Stimulated activated naive CD8-positive, alpha-beta T cell treated with anti-CD3 and anti-CD28 coated beads, Interleukin-15, Interleukin-2, amounts not matched to agents 100 U/mL and 50 U/mL, for 24 hours (primary cell): ENCODE results near the gene ST6GALNAC2.
"Not testable (repeated sequence)": the region's sequence is repeated elsewhere in the genome, so short reads cannot be mapped to it uniquely, and the experiment has no call there.

ENCODE experiments used
- ATAC-seq: fragments of 150-1000 bp; cut with Tn5 transposase; one replicate; pipeline ENCODE4 v1.10.0; 2021
- DNase-seq: peaks from one replicate; pipeline ENCODE4 v3.0.0; 2021

Gene ST6GALNAC2

DNA sequence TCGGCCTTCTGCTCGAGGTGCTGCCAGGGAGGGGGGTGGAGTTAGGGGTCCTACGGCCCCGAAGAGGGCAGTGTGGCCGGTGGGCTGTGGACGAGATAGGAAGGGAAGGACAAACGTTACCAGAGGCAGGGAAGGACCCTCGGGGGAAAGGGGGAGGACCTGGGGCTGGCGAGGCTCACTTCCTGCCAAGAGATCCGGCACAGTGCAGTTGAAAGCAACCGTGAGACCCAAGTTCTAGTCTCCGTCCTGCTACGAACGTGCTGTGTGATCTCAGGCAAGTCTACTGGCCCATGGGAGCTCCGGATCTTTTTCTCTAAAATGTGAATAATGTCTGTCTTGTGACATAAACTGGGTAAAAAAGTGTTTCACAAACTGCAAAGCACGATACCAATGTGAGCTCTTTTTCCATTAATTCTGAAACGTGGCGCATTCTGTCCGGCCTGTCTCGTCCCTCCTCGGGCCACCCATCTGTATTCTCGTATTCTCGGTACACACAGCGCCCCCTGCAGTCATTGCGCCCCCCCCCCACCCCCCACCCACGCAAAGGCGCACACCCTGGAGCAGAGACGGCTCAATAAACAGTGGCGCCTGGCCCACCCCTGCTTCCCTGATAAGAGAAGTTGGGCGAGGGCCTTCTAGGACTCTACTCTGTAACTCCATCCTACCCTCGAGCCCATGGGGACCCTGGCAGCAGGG, 57.0 kb downstream of the ST6GALNAC2 start:
- peak; percentile 27 for DNase-seq
- no peak for ATAC-seq

- peak; percentile 35 for DNase-seq
- peak; percentile 11 for ATAC-seq
These were observed 57.5 kb downstream of the ST6GALNAC2 start for GRCh38 chr17:76528156-76528527.

GRCh38 chr17:76527430-76528111, 58.1 kb downstream of the ST6GALNAC2 start:
- peak; percentile 41 for ATAC-seq
- DNase-seq = peak; percentile 53

GRCh38 chr17:76527016-76527415, 58.6 kb downstream of the ST6GALNAC2 start:
- ATAC-seq, DNase-seq: not testable (repeated sequence)

- DNase-seq, ATAC-seq: not testable (repeated sequence)
These were observed 60.2 kb downstream of the ST6GALNAC2 start for GRCh38 chr17:76525513-76525833.

DNA sequence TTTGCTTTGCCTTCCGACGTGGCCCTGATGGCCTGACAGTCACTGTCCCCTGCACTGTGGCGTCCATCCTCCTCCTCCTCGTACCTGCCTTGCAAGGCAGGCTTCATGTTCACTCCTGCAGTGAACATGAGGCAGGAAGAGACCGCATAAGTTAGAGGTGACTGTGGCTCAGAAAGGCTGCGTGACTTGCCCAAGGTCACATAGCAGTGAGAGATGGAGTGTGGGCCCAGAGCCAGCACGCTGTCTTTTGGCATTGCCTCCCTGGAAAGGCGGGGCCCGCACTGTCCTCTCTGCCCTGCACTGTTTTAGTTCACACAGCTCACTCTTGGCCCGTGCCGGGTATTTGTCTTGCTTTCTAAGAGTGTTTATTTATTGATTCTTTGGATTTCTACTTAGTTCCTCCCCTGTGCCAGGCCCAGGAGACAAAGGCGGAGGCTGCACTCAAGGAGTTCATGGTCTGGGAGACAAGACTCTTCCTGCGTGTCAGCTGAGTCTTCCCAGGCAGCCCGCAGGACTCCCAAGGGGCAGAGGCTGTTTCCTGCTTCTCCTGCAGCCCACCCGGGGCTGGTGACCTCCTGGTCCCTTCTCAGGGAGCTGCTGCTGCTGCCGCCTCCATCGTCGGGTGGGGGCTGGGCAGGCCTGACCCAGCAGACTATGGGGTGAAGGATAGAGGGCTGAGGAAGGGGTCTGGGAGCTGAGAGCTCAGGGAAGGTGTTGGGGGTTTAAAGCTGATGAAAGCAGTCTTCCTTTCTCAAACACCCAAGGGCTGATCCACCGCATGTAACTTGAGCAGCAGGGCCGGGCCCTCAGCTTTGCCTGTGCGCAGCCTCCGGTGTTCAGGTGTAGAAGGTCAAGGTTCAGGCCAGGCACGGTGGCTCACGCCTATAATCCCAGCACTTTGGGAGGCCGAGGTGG, 60.8 kb downstream of the ST6GALNAC2 start:
- DNase-seq (no peak), ATAC-seq (no peak)

DNA sequence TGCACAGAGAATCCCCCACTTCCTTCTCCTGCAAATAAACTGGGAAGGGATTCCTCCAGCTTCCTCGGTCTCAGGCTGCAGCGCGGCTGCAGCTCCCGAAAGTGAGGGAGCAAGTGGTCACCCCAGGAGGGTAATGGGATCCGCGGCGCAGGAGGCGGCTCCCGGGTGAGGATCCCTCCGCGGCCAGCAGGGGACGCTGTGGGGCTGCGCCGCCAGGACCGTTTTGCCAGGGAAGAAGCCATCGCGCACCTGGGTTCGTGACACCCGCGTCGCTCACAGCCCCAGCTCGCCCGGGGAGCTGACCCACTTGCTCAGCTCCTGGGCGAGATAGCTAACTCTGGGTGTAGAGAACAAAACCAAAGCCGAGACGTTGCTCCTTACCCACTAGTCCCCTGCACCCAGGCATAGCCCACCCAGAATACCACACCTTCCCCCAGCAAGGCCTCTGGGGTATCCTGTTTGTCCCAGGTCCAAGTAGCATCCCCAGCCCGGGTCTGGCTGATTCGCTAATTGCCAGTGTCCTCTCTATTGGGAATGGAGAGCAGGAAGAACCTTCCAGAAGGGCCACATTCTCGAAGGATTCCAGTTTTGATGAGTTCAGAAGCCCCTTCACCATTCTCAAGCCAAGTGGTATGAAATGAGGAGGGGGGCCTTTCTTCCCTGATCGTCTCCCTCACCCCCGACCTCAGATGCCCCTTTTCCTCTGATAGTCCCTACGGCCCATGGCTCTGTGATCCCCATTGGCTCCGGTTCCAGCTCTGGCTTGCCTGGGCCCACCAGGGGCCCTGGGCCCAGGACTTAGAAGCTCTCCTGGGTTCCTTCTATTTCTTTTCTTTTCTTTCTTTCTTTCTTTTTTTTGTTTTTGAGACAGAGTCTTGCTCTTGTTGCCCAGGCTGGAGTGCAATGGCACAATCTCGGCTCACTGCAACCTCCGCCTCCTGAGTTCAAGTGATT, 62.3 kb downstream of the ST6GALNAC2 start:
- DNase-seq = peak; percentile 87
- peak; percentile 82 for ATAC-seq

GRCh38 chr17:76521683-76522082, 64.0 kb downstream of the ST6GALNAC2 start:
- ATAC-seq = not testable (repeated sequence)

GRCh38 chr17:76521262-76521661, 64.4 kb downstream of the ST6GALNAC2 start:
- no peak for ATAC-seq
- no peak for DNase-seq

More at GRCh38 chr17:76521683-76522082, 64.0 kb downstream of the ST6GALNAC2 start:
- not testable (repeated sequence) for DNase-seq

- ATAC-seq (no peak), DNase-seq (no peak)
These were observed 66.4 kb downstream of the ST6GALNAC2 start for GRCh38 chr17:76519048-76519966.

DNA sequence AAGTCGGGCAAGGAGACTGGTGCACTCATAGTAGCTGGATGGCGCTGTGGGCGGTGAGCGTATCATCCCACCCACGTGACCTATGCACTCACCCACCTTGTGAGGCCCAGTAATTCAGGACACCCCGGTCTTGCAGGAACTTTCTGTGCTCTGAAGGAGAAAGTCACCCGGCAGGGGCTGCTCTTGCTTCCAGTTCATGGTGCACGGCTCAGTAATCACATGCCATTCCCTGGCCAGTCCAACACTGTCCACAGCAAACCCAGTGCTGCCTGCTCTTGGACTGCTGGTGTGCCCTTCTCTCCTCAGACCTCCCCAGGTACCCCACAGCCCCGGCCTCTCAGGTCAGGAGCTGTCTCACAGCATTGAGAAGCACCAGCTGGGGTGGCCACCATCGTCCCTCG, 68.0 kb downstream of the ST6GALNAC2 start:
- ATAC-seq = no peak
- no peak for DNase-seq
